HG03095 (cell line): ENCODE data around the gene SETX.
A peak's percentile ranks its signal among the peaks of the same experiment; 100 is the strongest.
"Not testable (repeated sequence)": the region's sequence is repeated elsewhere in the genome, so short reads cannot be mapped to it uniquely, and the experiment has no call there.

Experiments
- ATAC-seq: cut with Tn5 transposase; IDR thresholded peaks from one replicate; pipeline ENCODE4 v1.9.1; 2021; ENCODE audit warnings: moderate library complexity; ENCODE audit not compliant: unreplicated experiment

SETX gene, protein sequence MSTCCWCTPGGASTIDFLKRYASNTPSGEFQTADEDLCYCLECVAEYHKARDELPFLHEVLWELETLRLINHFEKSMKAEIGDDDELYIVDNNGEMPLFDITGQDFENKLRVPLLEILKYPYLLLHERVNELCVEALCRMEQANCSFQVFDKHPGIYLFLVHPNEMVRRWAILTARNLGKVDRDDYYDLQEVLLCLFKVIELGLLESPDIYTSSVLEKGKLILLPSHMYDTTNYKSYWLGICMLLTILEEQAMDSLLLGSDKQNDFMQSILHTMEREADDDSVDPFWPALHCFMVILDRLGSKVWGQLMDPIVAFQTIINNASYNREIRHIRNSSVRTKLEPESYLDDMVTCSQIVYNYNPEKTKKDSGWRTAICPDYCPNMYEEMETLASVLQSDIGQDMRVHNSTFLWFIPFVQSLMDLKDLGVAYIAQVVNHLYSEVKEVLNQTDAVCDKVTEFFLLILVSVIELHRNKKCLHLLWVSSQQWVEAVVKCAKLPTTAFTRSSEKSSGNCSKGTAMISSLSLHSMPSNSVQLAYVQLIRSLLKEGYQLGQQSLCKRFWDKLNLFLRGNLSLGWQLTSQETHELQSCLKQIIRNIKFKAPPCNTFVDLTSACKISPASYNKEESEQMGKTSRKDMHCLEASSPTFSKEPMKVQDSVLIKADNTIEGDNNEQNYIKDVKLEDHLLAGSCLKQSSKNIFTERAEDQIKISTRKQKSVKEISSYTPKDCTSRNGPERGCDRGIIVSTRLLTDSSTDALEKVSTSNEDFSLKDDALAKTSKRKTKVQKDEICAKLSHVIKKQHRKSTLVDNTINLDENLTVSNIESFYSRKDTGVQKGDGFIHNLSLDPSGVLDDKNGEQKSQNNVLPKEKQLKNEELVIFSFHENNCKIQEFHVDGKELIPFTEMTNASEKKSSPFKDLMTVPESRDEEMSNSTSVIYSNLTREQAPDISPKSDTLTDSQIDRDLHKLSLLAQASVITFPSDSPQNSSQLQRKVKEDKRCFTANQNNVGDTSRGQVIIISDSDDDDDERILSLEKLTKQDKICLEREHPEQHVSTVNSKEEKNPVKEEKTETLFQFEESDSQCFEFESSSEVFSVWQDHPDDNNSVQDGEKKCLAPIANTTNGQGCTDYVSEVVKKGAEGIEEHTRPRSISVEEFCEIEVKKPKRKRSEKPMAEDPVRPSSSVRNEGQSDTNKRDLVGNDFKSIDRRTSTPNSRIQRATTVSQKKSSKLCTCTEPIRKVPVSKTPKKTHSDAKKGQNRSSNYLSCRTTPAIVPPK (N-terminal part only)

DNA sequence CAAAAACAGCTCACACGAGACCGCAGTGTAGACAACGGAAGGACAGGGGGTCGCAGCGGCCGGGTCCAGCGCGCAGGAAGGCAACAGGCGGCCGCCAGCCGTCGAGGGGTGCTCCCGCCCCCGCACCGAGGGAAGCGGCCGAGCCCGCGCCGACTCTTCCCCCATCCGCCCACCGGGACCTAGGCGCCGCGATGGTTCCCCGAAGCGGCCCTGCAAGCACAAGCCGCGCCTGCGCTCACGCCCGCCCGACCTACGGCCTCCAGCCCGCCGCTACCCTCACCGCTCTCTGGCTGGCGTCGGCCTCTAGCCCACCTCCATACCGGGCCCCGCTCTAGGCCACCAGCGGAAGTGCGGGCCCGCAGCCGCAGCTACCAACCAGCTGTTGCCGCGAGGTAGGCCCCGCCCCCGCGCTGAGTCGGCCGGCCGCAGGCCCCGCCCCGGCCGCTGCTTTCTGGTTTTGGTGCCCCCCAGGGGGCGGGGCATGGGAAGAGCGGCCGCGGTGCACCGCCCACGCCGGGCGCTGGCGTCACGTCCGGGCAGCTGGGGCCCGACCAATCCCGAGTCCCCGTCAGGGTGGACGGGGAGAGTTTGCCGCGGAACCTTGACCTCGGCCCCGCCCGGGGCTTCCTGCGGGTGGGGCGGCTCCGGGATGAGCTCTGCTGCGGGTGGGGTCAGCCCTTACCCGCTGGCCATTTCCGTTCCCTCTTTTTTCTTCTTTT is at the start of gene SETX:
Gene SETX, minus strand, starts transcription at position 350 of the 719 bp plus-strand sequence. CDS start 5,558 bp downstream, outside the sequence.
- ATAC-seq = peak; percentile 75

DNA sequence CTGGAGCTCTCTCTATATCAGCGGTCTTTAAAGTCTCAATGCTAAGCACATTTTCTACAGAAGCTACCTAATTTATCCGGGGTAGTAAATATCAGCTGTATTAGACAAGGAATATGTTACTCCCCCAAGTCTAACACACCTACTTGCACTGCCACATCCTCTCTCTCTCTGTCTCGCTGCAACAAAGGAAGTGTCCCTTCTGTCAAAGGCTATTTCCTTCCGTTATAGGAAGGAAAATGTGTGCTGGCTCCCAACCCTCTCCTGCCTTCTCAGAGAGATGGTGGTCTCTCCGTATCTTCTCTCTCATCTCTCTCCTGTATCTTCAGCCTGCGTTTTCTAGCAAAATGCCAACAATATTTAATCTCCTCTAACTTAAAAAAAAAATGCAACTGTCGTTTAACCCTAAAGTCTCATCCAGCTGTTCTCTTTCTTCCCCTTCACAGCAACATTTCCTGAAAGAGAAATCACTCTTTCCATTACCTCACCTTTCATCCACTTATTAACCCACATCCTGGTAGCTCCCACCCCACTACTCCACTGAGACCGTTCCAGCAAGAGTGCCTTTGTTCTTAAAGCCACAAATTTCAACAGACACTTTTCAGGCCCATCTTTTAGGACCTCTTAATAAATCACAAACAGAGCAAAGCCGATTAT is 49.6 kb upstream of the SETX start:
- no peak for ATAC-seq

DNA sequence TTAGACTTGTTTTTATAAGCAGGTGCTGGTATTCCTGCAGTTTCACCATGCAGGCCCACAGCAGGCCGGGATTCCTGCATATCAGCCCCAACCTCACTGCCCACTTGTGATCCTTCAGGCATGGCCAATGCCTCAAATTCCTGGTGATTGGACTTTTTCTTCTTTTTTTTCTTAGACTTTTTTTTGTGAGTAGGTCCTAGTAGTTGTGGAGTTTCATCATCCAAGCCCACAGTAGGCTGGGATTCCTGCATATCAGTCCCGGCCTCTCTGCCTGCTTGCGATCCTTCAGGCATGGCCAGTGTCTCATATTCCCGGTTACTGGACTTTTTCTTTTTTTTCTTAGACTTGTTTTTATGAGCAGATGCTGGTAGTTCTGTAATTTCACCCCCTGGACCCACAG is 47.0 kb upstream of the SETX start:
- ATAC-seq = no peak

DNA sequence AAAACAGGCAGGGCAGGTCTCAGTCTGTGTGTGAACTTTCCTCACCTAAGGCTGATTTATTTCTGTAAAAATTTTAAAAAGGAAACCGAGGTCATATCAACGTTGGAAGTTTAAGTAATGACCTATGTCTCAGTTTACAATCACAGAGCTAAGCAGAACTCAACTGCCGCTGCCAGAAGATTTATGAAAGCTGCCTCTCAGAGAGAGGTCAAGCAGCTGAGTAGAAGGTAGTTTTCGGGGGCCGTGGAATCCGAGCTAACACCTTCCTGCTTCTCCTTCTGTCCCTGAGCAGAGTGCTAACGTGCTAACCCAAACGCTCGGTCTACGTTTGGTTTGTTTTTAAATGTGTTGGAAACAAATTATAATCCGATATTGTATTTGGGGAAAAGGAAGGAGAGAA is 40.8 kb upstream of the SETX start:
- no peak for ATAC-seq

DNA sequence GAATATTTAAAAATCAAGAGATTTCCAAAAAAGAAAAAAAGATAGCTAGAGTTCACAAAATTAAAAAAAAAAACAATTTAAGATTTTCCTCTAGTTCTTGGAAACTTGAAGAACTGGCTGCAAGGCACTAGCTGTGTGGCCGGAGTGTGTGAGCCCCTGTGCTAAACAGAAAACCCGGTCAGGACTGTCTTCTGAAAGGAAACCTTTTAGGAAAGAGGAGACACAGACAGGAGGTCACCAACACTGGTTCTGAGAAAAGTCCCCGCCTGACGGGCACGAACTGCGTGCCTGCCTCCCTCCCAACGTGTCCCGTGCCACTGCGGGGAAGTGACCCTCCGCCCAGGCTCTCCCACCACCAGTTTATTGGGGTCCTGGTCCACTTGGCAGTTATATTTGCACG is 36.7 kb upstream of the SETX start:
- ATAC-seq = no peak

DNA sequence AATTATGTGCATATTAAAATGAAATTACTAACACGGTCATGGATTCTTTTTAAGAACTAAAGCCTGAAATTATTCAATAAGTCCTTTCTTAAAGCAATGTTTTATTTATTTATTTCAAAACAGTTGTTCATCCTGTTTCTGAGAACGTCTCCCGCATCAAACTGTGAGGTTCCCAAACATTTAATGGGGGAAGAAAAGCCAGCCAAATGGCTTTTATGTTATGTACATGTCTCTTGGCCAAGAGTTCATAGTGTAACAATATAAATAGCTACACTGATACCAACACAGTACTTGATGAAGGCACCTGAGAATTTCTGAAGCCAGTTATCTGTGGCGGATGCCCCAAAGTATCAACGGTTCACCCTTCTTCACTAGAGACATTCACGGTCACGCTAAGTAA is 36.2 kb upstream of the SETX start:
- no peak for ATAC-seq

DNA sequence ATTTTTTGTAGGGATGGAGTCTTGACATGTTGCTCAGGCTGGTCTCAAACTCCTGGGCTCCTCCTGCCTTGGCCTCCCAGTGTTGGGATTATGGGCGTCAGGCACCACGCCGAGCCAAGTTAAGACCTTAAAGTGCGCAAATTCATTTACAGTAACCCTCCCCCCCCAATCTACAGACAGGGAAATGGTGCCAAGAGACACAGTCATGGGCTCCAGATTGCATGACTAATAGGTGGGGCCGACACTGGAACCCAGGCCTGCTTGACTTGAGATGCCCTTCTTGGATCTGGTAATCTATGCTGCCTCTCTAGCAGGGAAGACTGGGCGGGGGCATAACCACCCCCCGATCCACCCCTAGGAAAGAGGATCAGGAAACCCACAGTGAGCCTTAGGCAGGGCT is 32.3 kb upstream of the SETX start:
- no peak for ATAC-seq

DNA sequence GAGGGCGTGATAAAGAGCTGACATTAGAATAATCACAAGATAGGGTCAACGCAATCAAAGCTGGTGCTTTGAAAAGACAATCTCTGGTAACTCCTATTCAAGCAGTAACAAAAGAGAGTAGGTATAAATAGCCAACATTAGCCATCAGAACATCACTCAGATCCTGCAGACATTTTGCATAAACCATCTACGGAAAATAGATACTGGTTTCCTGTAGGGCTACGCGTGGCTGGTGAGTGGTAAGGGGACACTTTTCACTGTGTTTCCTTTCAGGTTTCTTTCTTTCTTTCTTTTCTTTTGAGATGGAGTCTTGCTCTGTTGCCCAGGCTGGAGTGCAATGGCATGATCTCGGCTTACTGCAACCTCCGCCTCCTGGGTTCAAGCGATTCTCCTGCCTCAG is 29.6 kb upstream of the SETX start:
- peak; percentile 51 for ATAC-seq

DNA sequence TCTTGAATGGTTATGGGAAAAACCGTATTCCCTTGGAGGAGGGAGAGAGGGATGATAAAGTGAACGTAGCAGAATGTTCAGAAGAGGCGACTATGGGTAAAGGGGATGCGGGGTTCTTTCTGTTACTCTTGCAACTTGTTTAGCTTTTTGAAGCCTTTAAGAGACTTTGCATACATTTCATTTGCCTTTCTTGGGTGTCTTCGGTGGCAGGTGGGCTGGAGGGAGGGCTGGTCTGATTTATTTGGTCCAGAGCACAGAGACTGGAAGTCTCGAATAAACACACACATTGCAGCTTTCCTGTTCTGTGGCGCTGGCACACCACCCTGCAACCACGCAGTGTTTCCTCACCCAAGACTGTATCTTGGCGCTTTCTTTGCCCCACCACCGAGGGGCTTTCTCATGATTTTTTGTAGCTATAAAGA is 28.7 kb upstream of the SETX start:
- no peak for ATAC-seq

DNA sequence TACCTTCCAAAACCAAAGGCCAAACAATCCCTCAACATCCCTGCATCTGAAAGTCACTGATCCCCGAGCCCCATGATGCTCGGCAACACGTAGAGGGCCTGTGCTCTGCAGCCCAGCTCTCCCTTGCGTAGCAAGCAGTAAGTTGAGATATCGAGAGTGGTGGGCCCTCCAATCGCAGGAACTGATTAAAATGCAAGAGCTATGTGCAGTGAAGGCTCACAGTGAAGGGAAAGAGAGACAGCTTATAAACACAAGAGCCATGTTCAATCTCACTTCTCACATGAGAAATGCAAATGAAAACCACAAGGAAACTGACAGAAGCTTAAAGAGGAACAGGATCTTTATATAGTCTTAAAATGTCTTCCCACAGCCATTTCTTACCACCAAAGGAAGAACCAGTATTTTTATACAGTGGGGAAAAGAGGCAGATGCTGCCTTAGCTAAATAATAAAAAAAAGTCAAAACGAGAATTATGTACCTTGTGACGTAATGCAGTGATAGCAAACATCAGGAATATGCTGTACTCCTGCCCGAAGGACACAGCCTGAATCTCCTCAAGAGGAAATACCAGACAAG is 27.3 kb upstream of the SETX start:
- peak; percentile 56 for ATAC-seq

DNA sequence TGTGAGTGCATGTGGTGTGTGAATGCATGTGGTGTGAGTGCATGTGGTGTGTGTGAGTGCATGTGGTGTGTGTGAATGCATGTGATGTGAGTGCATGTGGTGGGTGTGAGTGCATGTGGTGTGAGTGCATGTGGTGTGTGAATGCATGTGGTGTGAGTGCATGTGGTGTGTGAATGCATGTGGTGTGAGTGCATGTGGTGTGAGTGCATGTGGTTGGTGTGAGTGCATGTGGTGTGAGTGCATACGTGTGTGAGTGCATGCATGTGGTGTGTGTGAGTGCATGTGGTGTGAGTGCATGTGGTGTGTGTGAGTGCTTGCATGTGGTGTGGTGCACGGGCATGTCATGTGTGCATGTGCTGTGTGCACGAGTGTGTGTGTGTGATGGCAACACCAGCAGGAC is 23.6 kb upstream of the SETX start:
- not testable (repeated sequence) for ATAC-seq

DNA sequence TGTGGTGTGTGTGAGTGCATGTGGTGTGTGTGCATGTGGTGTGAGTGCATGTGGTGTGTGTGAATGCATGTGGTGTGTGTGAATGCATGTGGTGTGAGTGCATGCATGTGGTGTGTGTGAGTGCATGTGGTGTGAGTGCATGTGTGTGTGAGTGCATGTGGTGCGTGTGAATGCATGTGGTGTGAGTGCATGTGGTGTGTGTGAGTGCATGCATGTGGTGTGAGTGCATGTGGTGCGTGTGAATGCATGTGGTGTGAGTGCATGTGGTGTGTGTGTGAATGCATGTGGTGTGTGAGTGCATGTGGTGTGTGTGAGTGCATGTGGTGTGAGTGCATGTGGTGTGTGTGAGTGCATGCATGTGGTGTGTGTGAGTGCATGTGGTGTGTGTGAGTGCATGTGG is 23.0 kb upstream of the SETX start:
- not testable (repeated sequence) for ATAC-seq

DNA sequence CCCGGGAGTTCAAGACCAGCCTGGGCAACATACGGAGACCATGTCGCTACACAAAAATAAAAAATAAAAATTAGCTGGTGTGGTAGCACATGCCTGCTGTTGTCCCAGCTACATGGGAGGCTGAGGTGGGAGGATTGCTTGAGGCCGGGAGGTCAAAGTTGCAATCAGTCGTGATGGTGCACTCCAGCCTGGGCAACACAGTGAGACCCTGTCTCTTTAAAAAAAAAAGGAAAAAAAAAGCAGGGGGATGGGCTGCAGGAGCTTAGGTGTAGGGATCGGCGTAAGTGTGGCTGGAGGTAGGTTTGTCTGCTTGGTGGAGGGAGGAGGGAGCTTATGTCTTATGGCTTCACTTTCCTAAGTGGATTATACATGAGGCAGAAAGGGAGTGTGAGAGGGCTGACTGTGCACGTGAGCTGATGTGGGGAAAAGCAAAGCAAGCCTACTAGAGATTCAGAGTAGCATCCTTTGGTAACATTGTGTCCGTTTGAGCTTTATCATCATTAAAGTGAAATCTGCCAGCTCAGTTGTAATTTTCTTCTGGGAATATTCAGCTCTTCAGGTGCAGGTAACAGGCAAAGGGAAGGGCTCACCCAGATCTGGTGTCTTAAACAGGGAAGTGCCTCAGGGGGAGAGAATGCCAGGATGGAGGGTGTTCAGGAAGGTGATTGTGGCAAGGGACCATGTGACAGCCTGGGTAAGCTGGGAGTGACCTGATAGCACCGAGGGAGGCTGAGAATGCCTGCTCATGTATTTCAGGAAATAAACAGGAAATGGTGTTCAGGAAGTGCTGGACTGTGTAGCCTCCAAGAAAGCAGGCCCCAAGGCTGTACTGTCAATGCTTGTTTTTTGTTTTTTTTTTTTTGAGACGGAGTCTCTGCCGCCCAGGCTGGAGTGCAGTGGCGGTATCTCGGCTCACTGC is 17.6 kb upstream of the SETX start:
- no peak for ATAC-seq

DNA sequence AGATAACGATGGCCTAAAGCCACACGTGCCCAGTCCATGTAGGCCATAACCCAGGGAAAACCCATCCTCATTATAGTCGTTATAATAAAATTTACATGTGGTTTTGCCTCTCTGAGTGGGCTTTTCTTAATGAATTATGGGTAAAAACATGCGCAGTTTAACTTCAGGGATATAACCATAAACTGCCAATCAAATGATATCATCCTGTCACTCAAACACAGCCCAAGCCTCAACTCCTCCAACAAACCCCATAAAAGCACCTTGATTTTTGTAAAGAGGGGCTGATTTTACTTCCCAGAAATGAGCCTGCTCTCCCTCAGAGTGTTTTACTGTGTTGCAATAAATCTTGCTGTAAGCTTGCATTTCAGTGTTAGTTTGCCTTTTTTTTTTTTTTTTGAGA is 15.8 kb upstream of the SETX start:
- no peak for ATAC-seq

DNA sequence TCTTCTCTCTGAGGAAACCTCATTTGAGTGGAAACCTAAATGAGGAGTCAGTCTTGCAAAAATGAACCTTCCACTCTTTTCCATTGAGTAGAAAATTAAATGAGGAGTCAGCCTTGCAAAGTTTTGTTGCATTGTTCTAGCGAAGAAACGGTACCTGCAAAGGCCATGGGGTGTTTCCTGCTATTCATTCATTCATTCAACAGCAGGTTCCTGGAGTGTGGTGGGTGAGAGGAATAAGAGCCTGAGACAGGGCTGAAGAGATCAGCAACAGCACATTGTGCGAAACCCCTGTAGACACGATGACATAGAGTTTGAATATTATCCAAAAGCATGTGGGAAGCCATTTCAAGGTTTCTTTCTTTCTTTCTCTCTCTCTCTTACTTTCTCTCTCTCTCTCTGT is 14.6 kb upstream of the SETX start:
- ATAC-seq = no peak

DNA sequence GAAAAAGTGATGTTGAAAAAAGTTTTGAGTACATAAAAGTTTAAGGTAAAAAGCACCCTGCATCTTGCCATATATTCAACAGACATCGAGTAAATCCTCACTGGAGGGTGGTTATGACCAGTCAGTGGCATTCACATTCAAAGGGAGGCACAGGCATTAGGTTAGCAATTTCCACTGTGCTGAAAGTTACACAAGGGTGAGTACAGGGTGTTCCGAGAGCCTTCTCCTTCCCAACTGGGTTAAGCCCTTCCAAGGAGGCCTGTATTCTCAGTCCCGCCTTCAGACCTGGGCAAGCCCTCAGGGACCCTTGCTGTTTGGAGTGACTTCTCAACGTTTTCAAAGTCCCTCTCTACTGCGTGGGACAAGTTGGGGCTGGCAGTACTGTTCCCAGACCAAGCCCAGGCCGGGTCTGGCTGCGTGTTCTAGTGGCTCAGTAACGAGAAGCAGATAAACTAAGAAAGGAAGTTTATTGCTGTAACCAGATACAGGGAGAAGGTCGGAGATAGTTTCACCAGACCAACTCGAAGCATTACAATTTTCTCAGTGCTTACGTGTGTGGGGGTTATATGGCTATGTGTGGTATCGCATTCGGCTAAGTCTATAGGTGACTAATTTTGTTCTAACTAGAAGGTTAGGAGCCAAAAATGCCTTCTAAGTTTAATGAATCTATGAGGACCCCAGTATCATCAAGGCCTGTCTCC is 13.0 kb upstream of the SETX start:
- no peak for ATAC-seq

DNA sequence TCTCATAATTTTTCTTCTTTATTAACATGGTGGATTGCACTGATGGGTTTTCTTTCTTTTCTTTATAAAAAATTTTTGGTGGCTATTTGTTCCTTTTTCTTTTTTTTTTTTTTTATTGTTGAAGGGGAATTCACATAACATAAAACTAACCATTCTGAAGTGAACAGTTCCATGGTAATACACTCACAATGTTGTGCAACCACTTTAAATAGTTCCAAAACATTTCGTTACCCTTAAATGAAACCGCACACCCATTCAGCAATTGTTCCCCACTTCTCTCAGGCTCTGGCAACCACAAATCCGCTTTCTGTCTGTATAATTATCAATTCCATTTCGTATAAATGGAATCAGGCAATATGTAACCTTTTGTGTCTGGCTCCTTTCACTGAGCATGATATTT is 11.7 kb upstream of the SETX start:
- no peak for ATAC-seq

DNA sequence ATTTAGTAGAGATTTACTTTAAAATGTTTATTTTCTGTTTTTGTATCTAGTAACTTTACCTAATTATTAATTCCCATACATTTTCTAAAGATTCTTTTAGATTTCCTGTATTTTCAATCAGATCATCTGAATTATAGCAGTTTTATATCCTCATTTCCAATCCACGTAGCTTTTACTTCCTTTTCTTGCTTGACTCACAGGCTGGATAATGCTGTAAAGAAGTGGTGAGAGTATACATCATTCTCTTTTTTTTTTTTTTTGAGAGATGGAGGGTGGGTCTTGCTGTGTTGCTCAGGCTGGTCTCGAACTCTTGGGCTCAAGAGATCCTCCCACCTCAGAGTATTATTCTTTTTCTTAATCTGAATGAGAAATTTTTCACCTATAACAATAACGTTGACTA is 11.2 kb upstream of the SETX start:
- ATAC-seq = no peak
